ENCODE data around the gene NUP42. TPM values are rescaled to one million over a fixed set of nuclear protein-coding genes. Genes with fewer than 3 reads are reported as not detected.
"Not testable (repeated sequence)": the region's sequence is repeated elsewhere in the genome, so short reads cannot be mapped to it uniquely, and the experiment has no call there.

Gene NUP42
- total and polyA plus RNA-seq, 2 experiments from 2014 or later: 23.6 to 47.9 TPM

- no peak overlapping the region for H3K27ac ChIP-seq
- no peak overlapping the region for H2AFZ ChIP-seq
- TF ChIP-seq CTCF (IDR thresholded peaks at IDR 0.05; ENCODE audit: poor library complexity) (no peak), EZH2 (IDR thresholded peaks at IDR 0.05; ENCODE audit: borderline replicate concordance) (no peak), EZH2phosphoT487 (IDR thresholded peaks at IDR 0.05; ENCODE audit: low read depth, severe bottlenecking, unreplicated experiment) (no peak)
- no peaks in the 10 kb centered on the region for H3K36me3 ChIP-seq (replicated peaks; ENCODE audit: insufficient read depth, low read depth)
- no peaks in the 10 kb centered on the region for H3K4me1 ChIP-seq (ENCODE audit: insufficient read depth)
- H3K27me3 ChIP-seq: no peaks in the 10 kb centered on the region
- no peak overlapping the region for H3K4me3 ChIP-seq
- no peaks in the 10 kb centered on the region for H3K9me3 ChIP-seq (ENCODE audit: low read depth)
- 72% methylated on average over 10 of the region's 10 CpGs for WGBS (ENCODE audit: low lambda C conversion rate, missing lambda C conversion rate)
- no peak for DNase-seq (ENCODE audit: low spot score)
- no peaks in the 10 kb centered on the region for H3K9me2 ChIP-seq (replicated peaks; ENCODE audit: insufficient read depth)
- H4K20me1 ChIP-seq (ENCODE audit: insufficient read depth, poor library complexity, severe bottlenecking): no peaks in the 10 kb centered on the region
- H3K4me2 ChIP-seq: no peak overlapping the region
- no peaks in the 10 kb centered on the region for H3K79me2 ChIP-seq
Observed at GRCh38 chr7:23220690-23221305, 39.0 kb downstream of the NUP42 start.

- H3K4me3 ChIP-seq: no peak overlapping the region
- no peak overlapping the region for H3K4me2 ChIP-seq
- H3K79me2 ChIP-seq: no peaks in the 10 kb centered on the region
- H3K36me3 ChIP-seq (replicated peaks; ENCODE audit: insufficient read depth, low read depth): no peaks in the 10 kb centered on the region
- no peaks in the 10 kb centered on the region for H3K4me1 ChIP-seq (ENCODE audit: insufficient read depth)
- no peak overlapping the region for H3K27ac ChIP-seq
- H3K27me3 ChIP-seq: no peaks in the 10 kb centered on the region
- no peak for DNase-seq (ENCODE audit: low spot score)
- no peaks in the 10 kb centered on the region for H4K20me1 ChIP-seq (ENCODE audit: insufficient read depth, poor library complexity, severe bottlenecking)
- TF ChIP-seq EZH2 (IDR thresholded peaks at IDR 0.05; ENCODE audit: borderline replicate concordance) (no peak), EZH2phosphoT487 (IDR thresholded peaks at IDR 0.05; ENCODE audit: low read depth, severe bottlenecking, unreplicated experiment) (no peak), CTCF (IDR thresholded peaks at IDR 0.05; ENCODE audit: poor library complexity) (no peak)
- no peaks in the 10 kb centered on the region for H3K9me2 ChIP-seq (replicated peaks; ENCODE audit: insufficient read depth)
- 43% methylated on average over 5 of the region's 5 CpGs for WGBS (ENCODE audit: low lambda C conversion rate, missing lambda C conversion rate)
- no peaks in the 10 kb centered on the region for H3K9me3 ChIP-seq (ENCODE audit: low read depth)
- no peak overlapping the region for H2AFZ ChIP-seq
Observed at GRCh38 chr7:23222439-23223030, 40.7 kb downstream of the NUP42 start.

GRCh38 chr7:23224364-23224763 is 42.5 kb downstream of the NUP42 start:
- not testable (repeated sequence) for H3K79me2 ChIP-seq; H3K4me1 ChIP-seq (ENCODE audit: insufficient read depth); H3K36me3 ChIP-seq (replicated peaks; ENCODE audit: insufficient read depth, low read depth); DNase-seq (ENCODE audit: low spot score); H3K9me3 ChIP-seq (ENCODE audit: low read depth); H4K20me1 ChIP-seq (ENCODE audit: insufficient read depth, poor library complexity, severe bottlenecking); H3K27ac ChIP-seq; H3K4me3 ChIP-seq; H3K9me2 ChIP-seq (replicated peaks; ENCODE audit: insufficient read depth); H2AFZ ChIP-seq; H3K4me2 ChIP-seq; H3K27me3 ChIP-seq
- 94% methylated on average over 4 of the region's 4 CpGs for WGBS (ENCODE audit: low lambda C conversion rate, missing lambda C conversion rate)

- Histone ChIP-seq H3K9me3 (ENCODE audit: low read depth) (no peaks in the 10 kb centered on the region), H3K27me3 (no peaks in the 10 kb centered on the region), H3K79me2 (no peaks in the 10 kb centered on the region), H2AFZ (no peak overlapping the region), H3K27ac (no peak overlapping the region), H3K36me3 (replicated peaks; ENCODE audit: insufficient read depth, low read depth) (no peaks in the 10 kb centered on the region), H4K20me1 (ENCODE audit: insufficient read depth, poor library complexity, severe bottlenecking) (no peaks in the 10 kb centered on the region), H3K4me2 (no peak overlapping the region), H3K4me1 (ENCODE audit: insufficient read depth) (no peaks in the 10 kb centered on the region), H3K4me3 (no peak overlapping the region), H3K9me2 (replicated peaks; ENCODE audit: insufficient read depth) (no peaks in the 10 kb centered on the region)
- 88% methylated on average over 4 of the region's 4 CpGs for WGBS (ENCODE audit: low lambda C conversion rate, missing lambda C conversion rate)
- DNase-seq (ENCODE audit: low spot score): no peak
- TF ChIP-seq EZH2phosphoT487 (IDR thresholded peaks at IDR 0.05; ENCODE audit: low read depth, severe bottlenecking, unreplicated experiment) (no peak), EZH2 (IDR thresholded peaks at IDR 0.05; ENCODE audit: borderline replicate concordance) (no peak), CTCF (IDR thresholded peaks at IDR 0.05; ENCODE audit: poor library complexity) (no peak)
Observed at GRCh38 chr7:23226844-23227450, 45.1 kb downstream of the NUP42 start.

Data from hepatocyte (in vitro differentiated cells).